HFFc6 (cell line): ENCODE results near the gene TMC4. TPM values are rescaled to one million over a fixed set of nuclear protein-coding genes. Genes with fewer than 3 reads are reported as not detected.
"Not testable (repeated sequence)": the region's sequence is repeated elsewhere in the genome, so short reads cannot be mapped to it uniquely, and the experiment has no call there.

Source experiments
- DNase-seq: peaks from one replicate; pipeline ENCODE4 v3.0.0-alpha.2; 2018
- H3K27ac Mint-ChIP-seq: 2 replicates; pipeline ENCODE4 v1.8.0; 2020; ENCODE audit warnings: mild to moderate bottlenecking, mixed read lengths
- H3K27me3 Mint-ChIP-seq: 2 replicates; pipeline ENCODE4 v1.8.0; 2021; ENCODE audit warnings: mild to moderate bottlenecking, moderate library complexity, mixed read lengths; ENCODE audit not compliant: insufficient read depth
- H3K36me3 Mint-ChIP-seq: 2 replicates; pipeline ENCODE4 v1.8.0; 2021; ENCODE audit warnings: low read depth, mixed read lengths
- H3K4me1 Mint-ChIP-seq: 2 replicates; pipeline ENCODE4 v1.8.0; 2020; ENCODE audit warnings: low read depth, mixed read lengths
- H3K4me3 Mint-ChIP-seq: 2 replicates; pipeline ENCODE4 v1.8.0; 2020; ENCODE audit warnings: mild to moderate bottlenecking, moderate library complexity, mixed read lengths
- H3K9me3 Mint-ChIP-seq: 2 replicates; pipeline ENCODE4 v1.8.0; 2020; ENCODE audit warnings: mild to moderate bottlenecking, mixed read lengths
- CTCF ChIP-seq: fragments of 200-600 bp; sonication (generic); IDR thresholded peaks from 2 replicates; pipeline ENCODE4 v1.5.0; 2021; ENCODE audit warnings: antibody characterized with exemption, mild to moderate bottlenecking
- total RNA-seq, 6 experiments: library from RNA; stranded (reverse); fragmentation: NEBNext Ultra II Directional; extraction: Animal tissue kit (Norgen Biotek cat#: 25700); gene quantifications; 2 replicates in 1 of 6; 3 replicates in 5 of 6; pipeline ENCODE4 v1.2.3, GENCODE V29; 2021

The TMC4 gene
- total RNA-seq, 6 experiments from 2014 or later = 0.43 to 0.70 (median 0.55) TPM

DNA sequence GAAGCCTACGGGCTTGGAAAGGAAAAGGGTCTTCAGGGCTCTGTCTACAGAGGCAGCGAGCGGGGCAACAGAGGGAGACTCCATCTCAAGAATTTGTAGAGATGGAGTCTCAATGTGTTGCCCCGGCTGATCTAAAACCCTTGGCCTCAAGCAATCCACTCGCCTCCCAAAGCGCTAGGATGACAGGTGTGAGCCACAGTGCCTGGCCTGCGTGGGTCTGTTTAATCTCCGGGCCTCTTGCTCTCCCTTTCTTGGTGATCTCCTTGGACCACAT, 35.8 kb upstream of the TMC4 start:
- Mint-ChIP-seq H3K27me3 (peaks cover 20% of the 10 kb centered on the region), H3K9me3 (peaks cover 4% of the 10 kb centered on the region; the same call in 1 of the 2 replicates), H3K4me3 (0 out of 2 replicates have a peak overlapping the region, but pooled peaks have one; percentile 13), H3K36me3 (peaks cover 18% of the 10 kb centered on the region), H3K4me1 (peaks cover 64% of the 10 kb centered on the region), H3K27ac (peak overlapping the region; percentile 86)
- DNase-seq = no peak
- TF ChIP-seq CTCF = no peak

DNA sequence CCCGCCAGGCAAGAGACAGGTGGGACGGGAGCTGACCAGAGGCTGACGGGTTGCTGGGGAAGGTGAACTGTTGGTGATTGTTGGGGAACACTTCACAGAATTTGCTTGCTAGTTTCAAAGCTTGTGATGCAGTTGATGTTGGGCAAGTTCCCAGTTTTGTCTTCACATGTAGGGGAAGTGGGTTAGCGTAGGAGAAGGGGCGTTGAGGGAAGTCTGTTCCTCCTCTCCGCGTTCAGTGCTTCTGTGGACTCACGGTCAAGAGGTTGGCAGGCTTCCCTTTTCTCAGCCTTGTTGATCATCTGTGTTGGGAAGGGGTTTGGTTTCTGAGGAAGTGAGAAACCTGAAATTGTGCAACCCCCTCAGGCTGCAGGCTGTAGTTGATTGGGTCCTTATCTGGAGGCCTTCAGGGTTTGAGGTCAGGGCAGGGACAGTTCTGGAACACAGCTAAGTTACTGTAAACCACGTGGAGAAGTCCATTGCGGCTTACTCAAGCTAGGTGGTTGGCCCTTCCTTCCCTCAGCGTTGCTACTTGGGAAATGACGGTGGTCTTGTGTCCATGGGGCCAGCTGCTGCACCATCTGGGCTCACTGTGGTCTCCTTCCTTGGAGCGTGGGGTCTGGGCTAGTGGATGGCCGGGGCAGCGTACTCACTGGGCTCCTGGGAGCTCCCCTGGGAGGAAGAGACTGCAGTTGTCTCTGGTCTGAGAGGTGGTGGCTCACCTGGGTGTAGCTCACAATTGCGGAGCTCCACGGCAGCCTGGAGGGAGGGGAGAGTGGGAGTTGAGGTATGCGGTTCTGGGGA, 35.2 kb upstream of the TMC4 start:
- no peak for DNase-seq
- H3K36me3 Mint-ChIP-seq = peaks cover 24% of the 10 kb centered on the region
- peak overlapping the region; percentile 13; the same call in 1 of the 2 replicates for H3K4me3 Mint-ChIP-seq
- peak overlapping the region; percentile 86 for H3K27ac Mint-ChIP-seq
- peaks cover 4% of the 10 kb centered on the region; the same call in 1 of the 2 replicates for H3K9me3 Mint-ChIP-seq
- peaks cover 70% of the 10 kb centered on the region for H3K4me1 Mint-ChIP-seq
- H3K27me3 Mint-ChIP-seq = peaks cover 20% of the 10 kb centered on the region
- no peak for TF ChIP-seq CTCF

DNA sequence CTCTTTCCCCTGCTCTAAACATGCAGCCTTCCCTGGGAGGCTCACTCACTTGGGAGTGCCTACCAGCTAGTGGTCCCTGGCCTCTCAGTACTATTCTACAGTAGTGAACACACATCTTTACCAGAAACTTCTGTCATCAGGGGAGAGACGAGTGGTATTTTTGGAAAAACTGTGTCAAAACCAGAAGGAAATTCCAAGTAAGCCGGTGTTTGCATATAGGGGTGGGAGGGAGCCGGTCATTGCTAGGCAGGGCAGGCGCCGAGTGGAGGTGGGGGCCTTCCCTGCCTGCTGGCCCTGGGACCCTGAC, 34.7 kb upstream of the TMC4 start:
- Mint-ChIP-seq H3K4me3 (no peak overlapping the region; the same call in 1 of the 2 replicates), H3K4me1 (peaks cover 75% of the 10 kb centered on the region), H3K27ac (peak overlapping the region; percentile 86), H3K36me3 (peaks cover 29% of the 10 kb centered on the region), H3K27me3 (peaks cover 20% of the 10 kb centered on the region), H3K9me3 (peaks cover 4% of the 10 kb centered on the region; the same call in 1 of the 2 replicates)
- no peak for DNase-seq
- TF ChIP-seq CTCF = no peak

- H3K27ac Mint-ChIP-seq, H3K9me3 Mint-ChIP-seq, DNase-seq, H3K4me3 Mint-ChIP-seq: not testable (repeated sequence)
- peaks cover 33% of the 10 kb centered on the region for H3K36me3 Mint-ChIP-seq
- H3K4me1 Mint-ChIP-seq = peaks cover 80% of the 10 kb centered on the region
- peaks cover 20% of the 10 kb centered on the region for H3K27me3 Mint-ChIP-seq
These were observed 34.2 kb upstream of the TMC4 start for GRCh38 chr19:54207193-54207592.

DNA sequence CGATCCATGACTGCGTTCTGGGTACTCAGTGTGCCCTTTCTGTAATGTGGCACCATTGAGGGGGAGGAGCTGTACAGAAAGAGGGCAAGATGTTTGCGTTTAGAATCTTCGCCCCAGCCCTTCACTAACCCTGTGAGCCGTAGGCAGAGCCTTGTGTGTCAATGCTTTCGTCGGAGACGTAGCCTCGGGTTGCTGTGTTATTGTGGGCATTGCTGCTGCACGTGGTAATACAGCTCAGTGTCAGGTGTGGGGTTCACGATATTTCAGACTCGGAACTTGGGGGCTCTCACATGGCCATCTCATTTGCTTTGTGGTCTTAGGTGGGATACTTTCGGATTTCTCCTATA, 33.8 kb upstream of the TMC4 start:
- no peak for TF ChIP-seq CTCF
- peaks cover 37% of the 10 kb centered on the region for H3K36me3 Mint-ChIP-seq
- H3K4me3 Mint-ChIP-seq = no peak overlapping the region

GRCh38 chr19:54206030-54206830, 33.3 kb upstream of the TMC4 start:
- peaks cover 2% of the 10 kb centered on the region; the same call in 1 of the 2 replicates for H3K9me3 Mint-ChIP-seq
- no peak for TF ChIP-seq CTCF
- peaks cover 42% of the 10 kb centered on the region for H3K36me3 Mint-ChIP-seq
- DNase-seq = no peak
- H3K27me3 Mint-ChIP-seq = peaks cover 22% of the 10 kb centered on the region
- peaks cover 86% of the 10 kb centered on the region for H3K4me1 Mint-ChIP-seq
- H3K27ac Mint-ChIP-seq = no peak overlapping the region
- no peak overlapping the region for H3K4me3 Mint-ChIP-seq

More for the DNA sequence above, 33.8 kb upstream of the TMC4 start:
- Mint-ChIP-seq H3K4me1 (peaks cover 84% of the 10 kb centered on the region), H3K27me3 (peaks cover 20% of the 10 kb centered on the region), H3K9me3 (peaks cover 4% of the 10 kb centered on the region; the same call in 1 of the 2 replicates), H3K27ac (no peak overlapping the region)
- DNase-seq = no peak
